ENCODE results near the gene ADCYAP1R1.

ADCYAP1R1 gene

DNA sequence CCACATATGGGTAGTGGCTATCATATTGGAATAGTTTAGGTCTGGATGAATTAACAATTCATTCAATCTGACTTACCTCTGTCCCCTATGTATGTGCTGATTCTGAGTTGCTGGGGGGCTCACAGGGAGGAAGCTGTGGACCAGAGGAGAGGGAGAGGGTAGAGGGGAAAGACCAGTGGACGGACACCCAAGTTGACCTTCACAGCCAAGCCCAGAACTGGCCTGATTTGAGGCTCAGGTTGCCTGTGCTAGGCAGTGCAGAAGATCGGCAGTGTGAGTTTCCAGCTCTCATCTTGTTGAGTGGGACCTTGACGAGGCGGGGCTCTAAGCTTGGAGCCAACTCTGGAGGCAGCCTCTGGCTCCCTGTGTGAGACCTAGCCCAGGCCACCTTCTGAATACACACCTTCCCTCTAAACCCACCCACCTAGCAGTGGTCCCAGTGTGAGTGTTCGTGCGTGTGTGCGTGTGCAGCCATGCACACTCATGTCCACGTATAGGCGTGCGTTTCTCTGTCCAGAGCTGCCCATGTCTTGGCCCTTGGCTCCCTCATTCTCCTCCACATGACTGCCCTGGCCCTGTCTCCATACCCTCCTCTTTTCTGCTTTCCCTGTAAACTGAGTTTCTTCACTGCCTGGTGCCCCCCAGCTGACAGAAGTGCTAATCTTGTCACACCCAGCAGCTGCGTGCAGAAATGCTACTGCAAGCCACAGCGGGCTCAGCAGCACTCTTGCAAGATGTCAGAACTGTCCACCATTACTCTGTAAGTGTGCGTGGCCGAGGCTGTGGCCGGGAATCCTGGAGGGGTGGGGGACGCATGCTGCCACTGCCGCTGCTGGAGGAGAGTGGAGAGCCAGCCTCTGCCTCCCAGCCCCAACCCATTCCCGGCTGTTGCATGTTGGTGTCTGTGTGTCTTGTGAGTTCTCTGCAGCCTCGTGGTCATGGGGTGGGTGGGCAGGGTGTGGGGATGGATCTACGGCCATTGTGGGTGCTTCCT, 47.6 kb downstream of the ADCYAP1R1 start:
- ChIA-PET POLR2A (no interaction called here), CTCF (interaction anchor here (1.1 kb wide), 1 partner anchor 23 kb away, joined by 4 read pairs; no protein-coding TSS in a partner anchor)
- no peak for DNase-seq (ENCODE audit: extremely low spot score)
- TF ChIP-seq BHLHE40 (IDR thresholded peaks at IDR 0.05; ENCODE audit: borderline replicate concordance) (no peak), L3MBTL2 (conservative IDR thresholded peaks at IDR 0.05) (no peak), NFRKB (IDR thresholded peaks at IDR 0.05) (no peak), FOXA1 (IDR thresholded peaks at IDR 0.05) (no peak), SUZ12 (IDR thresholded peaks at IDR 0.05) (no peak), ELF4 (IDR thresholded peaks at IDR 0.05) (no peak), SP1 (IDR thresholded peaks at IDR 0.05) (no peak), LEF1 (IDR thresholded peaks at IDR 0.05; ENCODE audit: borderline replicate concordance) (no peak), CTBP1 (IDR thresholded peaks at IDR 0.05; ENCODE audit: borderline replicate concordance) (no peak), HDGF (IDR thresholded peaks at IDR 0.05; ENCODE audit: borderline replicate concordance) (no peak), FOXM1 (IDR thresholded peaks at IDR 0.05; ENCODE audit: borderline replicate concordance) (no peak), ZNF384 (IDR thresholded peaks at IDR 0.05) (no peak), TARDBP (IDR thresholded peaks at IDR 0.05) (no peak), ARNT (IDR thresholded peaks at IDR 0.05) (no peak), FOXK2 (IDR thresholded peaks at IDR 0.05) (no peak)
- TF ChIP-seq, protein P1, sequence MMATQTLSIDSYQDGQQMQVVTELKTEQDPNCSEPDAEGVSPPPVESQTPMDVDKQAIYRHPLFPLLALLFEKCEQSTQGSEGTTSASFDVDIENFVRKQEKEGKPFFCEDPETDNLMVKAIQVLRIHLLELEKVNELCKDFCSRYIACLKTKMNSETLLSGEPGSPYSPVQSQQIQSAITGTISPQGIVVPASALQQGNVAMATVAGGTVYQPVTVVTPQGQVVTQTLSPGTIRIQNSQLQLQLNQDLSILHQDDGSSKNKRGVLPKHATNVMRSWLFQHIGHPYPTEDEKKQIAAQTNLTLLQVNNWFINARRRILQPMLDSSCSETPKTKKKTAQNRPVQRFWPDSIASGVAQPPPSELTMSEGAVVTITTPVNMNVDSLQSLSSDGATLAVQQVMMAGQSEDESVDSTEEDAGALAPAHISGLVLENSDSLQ (IDR thresholded peaks at IDR 0.05) = no peak

DNA sequence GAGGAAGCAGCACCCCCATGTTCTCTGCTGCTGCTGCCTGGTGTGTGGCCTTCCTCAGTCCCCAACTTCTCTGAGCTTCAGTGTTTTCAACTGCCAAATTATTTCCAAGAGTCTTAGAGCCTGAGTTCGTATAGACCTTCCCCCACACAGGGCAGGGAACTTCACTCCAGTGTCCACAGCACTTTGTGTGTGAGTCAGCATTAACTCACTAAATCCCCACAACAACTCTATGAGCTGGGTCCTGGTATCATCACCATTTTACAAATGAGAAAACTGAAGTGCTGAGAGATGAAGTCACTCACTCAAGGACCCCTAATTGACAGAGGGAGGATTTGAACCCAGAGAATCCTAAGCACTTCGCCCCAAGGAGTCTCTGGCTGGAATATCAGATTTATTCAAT, 48.3 kb downstream of the ADCYAP1R1 start:
- TF ChIP-seq L3MBTL2 (conservative IDR thresholded peaks at IDR 0.05) (no peak), FOXA1 (IDR thresholded peaks at IDR 0.05) (no peak), SUZ12 (IDR thresholded peaks at IDR 0.05) (no peak), NFRKB (IDR thresholded peaks at IDR 0.05) (no peak), ZNF384 (IDR thresholded peaks at IDR 0.05) (no peak), FOXM1 (IDR thresholded peaks at IDR 0.05; ENCODE audit: borderline replicate concordance) (no peak), CTBP1 (IDR thresholded peaks at IDR 0.05; ENCODE audit: borderline replicate concordance) (no peak), ELF4 (IDR thresholded peaks at IDR 0.05) (no peak), HDGF (IDR thresholded peaks at IDR 0.05; ENCODE audit: borderline replicate concordance) (no peak), LEF1 (IDR thresholded peaks at IDR 0.05; ENCODE audit: borderline replicate concordance) (no peak), BHLHE40 (IDR thresholded peaks at IDR 0.05; ENCODE audit: borderline replicate concordance) (no peak), FOXK2 (IDR thresholded peaks at IDR 0.05) (no peak), SP1 (IDR thresholded peaks at IDR 0.05) (no peak), ARNT (IDR thresholded peaks at IDR 0.05) (no peak), TARDBP (IDR thresholded peaks at IDR 0.05) (no peak)
- TF ChIP-seq, protein P1 (IDR thresholded peaks at IDR 0.05) = no peak
- ChIA-PET POLR2A (no interaction called here), CTCF (interaction anchor here (1.0 kb wide), 1 partner anchor 22 kb away, joined by 3 read pairs; no protein-coding TSS in a partner anchor)
- no peak for DNase-seq (ENCODE audit: extremely low spot score)

- DNase-seq (ENCODE audit: extremely low spot score) = no peak
- TF ChIP-seq ZNF384 (IDR thresholded peaks at IDR 0.05) = no peak
- no peak for TF ChIP-seq ARNT (IDR thresholded peaks at IDR 0.05)
- TF ChIP-seq TARDBP (IDR thresholded peaks at IDR 0.05) = no peak
- no peak for TF ChIP-seq SUZ12 (IDR thresholded peaks at IDR 0.05)
- TF ChIP-seq HDGF (IDR thresholded peaks at IDR 0.05; ENCODE audit: borderline replicate concordance) = no peak
- TF ChIP-seq, protein P1 (IDR thresholded peaks at IDR 0.05) = no peak
- TF ChIP-seq CTBP1 (IDR thresholded peaks at IDR 0.05; ENCODE audit: borderline replicate concordance) = no peak
- TF ChIP-seq SP1 (IDR thresholded peaks at IDR 0.05) = no peak
- no peak for TF ChIP-seq LEF1 (IDR thresholded peaks at IDR 0.05; ENCODE audit: borderline replicate concordance)
- no peak for TF ChIP-seq FOXK2 (IDR thresholded peaks at IDR 0.05)
- TF ChIP-seq BHLHE40 (IDR thresholded peaks at IDR 0.05; ENCODE audit: borderline replicate concordance) = no peak
- no peak for TF ChIP-seq FOXM1 (IDR thresholded peaks at IDR 0.05; ENCODE audit: borderline replicate concordance)
- TF ChIP-seq ELF4 (IDR thresholded peaks at IDR 0.05) = no peak
- no peak for TF ChIP-seq NFRKB (IDR thresholded peaks at IDR 0.05)
- CTCF ChIA-PET = interaction anchor here (1.0 kb wide), 1 partner anchor 21 kb away, joined by 3 read pairs; no protein-coding TSS in a partner anchor
- POLR2A ChIA-PET = no interaction called here
Measured at GRCh38 chr7:31100871-31101270, 48.8 kb downstream of the ADCYAP1R1 start.

- CTCF ChIA-PET = interaction anchor here (1.0 kb wide), 1 partner anchor 20 kb away, joined by 3 read pairs; no protein-coding TSS in a partner anchor
- POLR2A ChIA-PET = no interaction called here
- no peak for DNase-seq (ENCODE audit: extremely low spot score)
- TF ChIP-seq FOXA1 (IDR thresholded peaks at IDR 0.05) (no peak), ARNT (IDR thresholded peaks at IDR 0.05) (no peak), BHLHE40 (IDR thresholded peaks at IDR 0.05; ENCODE audit: borderline replicate concordance) (no peak), HDGF (IDR thresholded peaks at IDR 0.05; ENCODE audit: borderline replicate concordance) (no peak), FOXM1 (IDR thresholded peaks at IDR 0.05; ENCODE audit: borderline replicate concordance) (no peak)
Measured at GRCh38 chr7:31101544-31101943, 49.4 kb downstream of the ADCYAP1R1 start.

DNA sequence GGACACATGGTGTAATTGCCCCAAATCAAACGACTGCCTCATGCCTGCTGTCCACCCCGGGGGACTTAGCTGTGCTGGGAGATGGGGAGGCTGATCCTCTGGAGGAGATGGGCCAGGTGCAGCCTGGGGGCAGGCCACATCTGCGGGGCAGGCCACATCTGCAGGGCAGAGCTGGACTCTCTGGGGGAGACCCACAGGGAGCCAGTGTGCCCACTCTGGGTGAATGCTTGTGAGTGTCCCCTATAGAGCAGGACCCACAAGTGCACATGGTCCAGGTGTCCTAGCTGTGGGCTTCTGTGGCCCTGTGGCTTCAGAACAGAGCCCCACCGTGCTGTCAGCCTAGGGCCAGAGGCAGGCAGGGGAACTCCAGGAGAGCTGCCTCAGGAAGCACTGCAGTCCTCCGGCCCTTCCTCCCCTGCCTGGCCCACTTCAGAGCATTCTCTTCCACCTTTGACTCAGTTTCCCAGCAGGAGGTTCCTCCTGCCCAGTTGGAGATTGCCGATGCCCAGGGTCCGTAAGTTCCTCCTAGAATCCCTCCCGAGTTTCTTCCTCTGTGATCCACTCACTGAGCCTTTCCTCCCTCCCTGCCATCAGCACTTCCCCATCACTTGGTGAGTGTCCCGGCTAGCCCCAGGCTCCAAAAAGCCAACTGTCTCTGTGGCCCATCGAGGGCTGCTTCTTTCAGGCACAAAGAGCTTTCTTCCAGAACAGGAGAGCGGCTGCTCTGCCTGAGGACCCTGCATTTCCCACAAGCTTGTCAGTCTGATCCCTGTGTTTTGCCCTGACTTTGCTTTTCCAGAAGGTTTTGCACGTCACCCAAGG, 50.3 kb downstream of the ADCYAP1R1 start:
- TF ChIP-seq SP1 (IDR thresholded peaks at IDR 0.05) (no peak), L3MBTL2 (conservative IDR thresholded peaks at IDR 0.05) (no peak), NFRKB (IDR thresholded peaks at IDR 0.05) (no peak), LEF1 (IDR thresholded peaks at IDR 0.05; ENCODE audit: borderline replicate concordance) (no peak), ARNT (IDR thresholded peaks at IDR 0.05) (no peak), CTBP1 (IDR thresholded peaks at IDR 0.05; ENCODE audit: borderline replicate concordance) (no peak), FOXM1 (IDR thresholded peaks at IDR 0.05; ENCODE audit: borderline replicate concordance) (no peak), ZNF384 (IDR thresholded peaks at IDR 0.05) (no peak), ELF4 (IDR thresholded peaks at IDR 0.05) (no peak), HDGF (IDR thresholded peaks at IDR 0.05; ENCODE audit: borderline replicate concordance) (no peak), BHLHE40 (IDR thresholded peaks at IDR 0.05; ENCODE audit: borderline replicate concordance) (no peak), FOXA1 (IDR thresholded peaks at IDR 0.05) (no peak), FOXK2 (IDR thresholded peaks at IDR 0.05) (no peak), SUZ12 (IDR thresholded peaks at IDR 0.05) (no peak), TARDBP (IDR thresholded peaks at IDR 0.05) (no peak)
- TF ChIP-seq, protein P1 (IDR thresholded peaks at IDR 0.05) = no peak
- POLR2A ChIA-PET = no interaction called here
- CTCF ChIA-PET = no interaction called here
- DNase-seq (ENCODE audit: extremely low spot score) = no peak
